Heart left ventricle (tissue), 13 donors: ENCODE data around the gene SSX2IP.

Experiments used
- POLR2A ChIP-seq, 2 donors: fragments of 450-650 bp; IDR thresholded peaks; one replicate each; pipeline ENCODE4 v1.6.1; 2017; ENCODE audit warnings: antibody characterized with exemption in 2 of 2, mild to moderate bottlenecking in 2 of 2, moderate library complexity in 2 of 2
- TF ChIP-seq, protein P1 (sequence below), 12 donors: fragments of 200-600 bp; sonication (generic) in 4 of 12; IDR thresholded peaks; one replicate each; pipeline versions ENCODE4 v1.5.0 to v1.8.0; 2018 to 2022; ENCODE audit warnings: antibody characterized with exemption in 12 of 12, mild to moderate bottlenecking in 5 of 12
- donor health status: ischemic (EF 13 %, LVEDD 7.1; RV severe dilation, severe dysfunction).
- donor health status: DM: no; HTN: yes; CAD: no.
- donor health status: DM: no; HTN: no; CAD: no.
- donor health status: ischemic (EF 25% LVEDD 6.9; RV normal size, moderate dysfunction).
- donor health status: ischemic (EF 25% LVEDD 5.7; RV mildly dilated, moderate dysfunction).
- donor health status: ischemic (EF 35%, LVEDD 5.7; RV mildly dilated, moderate dysfunction).
- donor health status: nonischemic (EF 11% LVEDD 7.7; RV severe dilation, severe dysfunction).
- donor health status: DM: yes; HTN: yes; CAD: no.
- donor health status: PGD.
- donor health status: ischemic (EF 29% LVEDD 5.4; RV normal size, mild dysfunction).
- donor health status: nonischemic (EF 23%, LVEDD 6.1; RV moderate dilation, normal function).

DNA sequence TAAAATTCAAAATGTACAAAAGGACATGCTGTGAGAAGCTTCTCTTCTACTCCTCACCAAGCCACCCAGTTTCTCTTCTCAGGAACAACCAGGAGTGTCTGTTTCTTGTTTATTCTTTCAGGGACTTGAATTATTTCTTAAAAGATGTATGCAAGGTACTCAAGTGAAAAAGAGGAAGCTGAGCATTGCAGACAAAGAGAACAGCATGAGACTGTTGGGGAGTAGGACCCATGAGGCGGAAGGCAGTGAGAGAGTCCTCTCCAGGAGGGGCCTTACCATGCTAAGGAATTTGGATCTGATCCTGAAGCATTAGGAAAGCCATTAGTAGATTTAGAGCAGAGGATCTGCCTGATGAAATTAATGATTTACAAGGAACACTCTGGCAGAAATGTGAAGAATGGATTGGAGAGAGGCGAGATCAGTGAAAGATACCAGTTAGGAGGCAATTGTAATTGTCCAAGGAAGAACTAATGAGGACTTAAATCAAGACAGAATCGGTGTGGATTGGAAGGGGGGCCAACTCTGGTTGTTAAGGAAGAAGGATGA lies 14.7 kb upstream of the SSX2IP start:
- TF ChIP-seq, protein P1, sequence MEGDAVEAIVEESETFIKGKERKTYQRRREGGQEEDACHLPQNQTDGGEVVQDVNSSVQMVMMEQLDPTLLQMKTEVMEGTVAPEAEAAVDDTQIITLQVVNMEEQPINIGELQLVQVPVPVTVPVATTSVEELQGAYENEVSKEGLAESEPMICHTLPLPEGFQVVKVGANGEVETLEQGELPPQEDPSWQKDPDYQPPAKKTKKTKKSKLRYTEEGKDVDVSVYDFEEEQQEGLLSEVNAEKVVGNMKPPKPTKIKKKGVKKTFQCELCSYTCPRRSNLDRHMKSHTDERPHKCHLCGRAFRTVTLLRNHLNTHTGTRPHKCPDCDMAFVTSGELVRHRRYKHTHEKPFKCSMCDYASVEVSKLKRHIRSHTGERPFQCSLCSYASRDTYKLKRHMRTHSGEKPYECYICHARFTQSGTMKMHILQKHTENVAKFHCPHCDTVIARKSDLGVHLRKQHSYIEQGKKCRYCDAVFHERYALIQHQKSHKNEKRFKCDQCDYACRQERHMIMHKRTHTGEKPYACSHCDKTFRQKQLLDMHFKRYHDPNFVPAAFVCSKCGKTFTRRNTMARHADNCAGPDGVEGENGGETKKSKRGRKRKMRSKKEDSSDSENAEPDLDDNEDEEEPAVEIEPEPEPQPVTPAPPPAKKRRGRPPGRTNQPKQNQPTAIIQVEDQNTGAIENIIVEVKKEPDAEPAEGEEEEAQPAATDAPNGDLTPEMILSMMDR (IDR thresholded peaks at IDR 0.05), result no peak
- TF ChIP-seq POLR2A (IDR thresholded peaks at IDR 0.05), result no peak
